ENCODE data around the gene HERPUD2. TPM values are rescaled to one million over a fixed set of nuclear protein-coding genes. Genes with fewer than 3 reads are reported as not detected.
"Not testable (repeated sequence)": the region's sequence is repeated elsewhere in the genome, so short reads cannot be mapped to it uniquely, and the experiment has no call there.

Gene HERPUD2
- total RNA-seq, 2 donors from 2014 or later = 20.2 to 24.2 TPM

DNA sequence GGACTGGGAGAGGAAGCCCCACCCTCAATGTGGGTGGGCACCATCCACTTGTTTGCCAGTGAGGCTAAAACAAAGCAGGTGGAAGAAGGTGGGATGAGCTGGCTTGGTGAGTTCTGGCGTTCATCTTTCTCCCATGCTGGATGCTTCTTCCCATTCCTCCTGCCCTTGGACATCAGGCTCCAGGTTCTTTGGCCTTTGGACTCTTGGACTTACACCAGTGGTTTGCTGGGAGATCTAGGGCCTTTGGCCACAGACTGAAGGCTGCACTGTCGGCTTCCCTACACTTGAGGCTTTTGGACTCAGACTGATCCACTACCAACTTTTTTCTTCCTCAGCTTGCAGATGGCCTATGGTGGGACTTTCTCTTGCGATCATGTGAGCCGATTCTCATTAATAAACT is 106.3 kb downstream of the HERPUD2 start:
- Histone ChIP-seq H3K4me3 (no peak overlapping the region), H3K9me3 (no peaks in the 10 kb centered on the region), H3K4me1 (no peaks in the 10 kb centered on the region), H3K9ac (ENCODE audit: low read depth in 2 of 2, low read length in 2 of 2) (no peak overlapping the region), H3K36me3 (no peaks in the 10 kb centered on the region), H3K27ac (no peak overlapping the region), H3K27me3 (no peaks in the 10 kb centered on the region)
- intact Hi-C loops (cut with DNase I) = no loop called here
- TF ChIP-seq, protein P1, sequence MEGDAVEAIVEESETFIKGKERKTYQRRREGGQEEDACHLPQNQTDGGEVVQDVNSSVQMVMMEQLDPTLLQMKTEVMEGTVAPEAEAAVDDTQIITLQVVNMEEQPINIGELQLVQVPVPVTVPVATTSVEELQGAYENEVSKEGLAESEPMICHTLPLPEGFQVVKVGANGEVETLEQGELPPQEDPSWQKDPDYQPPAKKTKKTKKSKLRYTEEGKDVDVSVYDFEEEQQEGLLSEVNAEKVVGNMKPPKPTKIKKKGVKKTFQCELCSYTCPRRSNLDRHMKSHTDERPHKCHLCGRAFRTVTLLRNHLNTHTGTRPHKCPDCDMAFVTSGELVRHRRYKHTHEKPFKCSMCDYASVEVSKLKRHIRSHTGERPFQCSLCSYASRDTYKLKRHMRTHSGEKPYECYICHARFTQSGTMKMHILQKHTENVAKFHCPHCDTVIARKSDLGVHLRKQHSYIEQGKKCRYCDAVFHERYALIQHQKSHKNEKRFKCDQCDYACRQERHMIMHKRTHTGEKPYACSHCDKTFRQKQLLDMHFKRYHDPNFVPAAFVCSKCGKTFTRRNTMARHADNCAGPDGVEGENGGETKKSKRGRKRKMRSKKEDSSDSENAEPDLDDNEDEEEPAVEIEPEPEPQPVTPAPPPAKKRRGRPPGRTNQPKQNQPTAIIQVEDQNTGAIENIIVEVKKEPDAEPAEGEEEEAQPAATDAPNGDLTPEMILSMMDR (IDR thresholded peaks at IDR 0.05) = no peak
- no peak for DNase-seq

DNA sequence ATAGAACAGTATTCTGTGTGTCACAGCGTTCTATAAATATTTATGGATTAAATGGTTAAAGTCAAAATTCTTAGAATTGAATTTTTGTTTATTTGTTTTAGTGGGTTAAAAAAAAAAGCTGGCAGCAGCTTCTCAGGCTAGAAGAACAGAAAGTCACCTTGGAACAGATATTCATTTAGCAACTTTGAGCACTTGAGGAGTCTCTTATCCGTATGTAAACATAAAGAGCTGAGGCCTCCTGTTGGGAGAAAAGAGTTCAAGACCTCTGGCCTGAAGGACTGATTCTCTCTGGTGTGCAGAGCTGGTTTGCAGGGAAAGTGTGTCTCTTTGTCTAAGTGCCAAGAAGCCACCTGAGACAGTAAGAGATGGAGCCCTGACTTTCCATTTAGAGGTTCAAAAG is 109.9 kb downstream of the HERPUD2 start:
- TF ChIP-seq, protein P1 (IDR thresholded peaks at IDR 0.05) = no peak
- Histone ChIP-seq H3K27ac (no peak overlapping the region), H3K27me3 (no peaks in the 10 kb centered on the region), H3K9ac (ENCODE audit: low read depth in 2 of 2, low read length in 2 of 2) (no peak overlapping the region), H3K9me3 (no peaks in the 10 kb centered on the region), H3K36me3 (no peaks in the 10 kb centered on the region), H3K4me3 (no peak overlapping the region), H3K4me1 (no peaks in the 10 kb centered on the region)
- no peak for DNase-seq
- intact Hi-C loops (cut with DNase I) = no loop called here

DNA sequence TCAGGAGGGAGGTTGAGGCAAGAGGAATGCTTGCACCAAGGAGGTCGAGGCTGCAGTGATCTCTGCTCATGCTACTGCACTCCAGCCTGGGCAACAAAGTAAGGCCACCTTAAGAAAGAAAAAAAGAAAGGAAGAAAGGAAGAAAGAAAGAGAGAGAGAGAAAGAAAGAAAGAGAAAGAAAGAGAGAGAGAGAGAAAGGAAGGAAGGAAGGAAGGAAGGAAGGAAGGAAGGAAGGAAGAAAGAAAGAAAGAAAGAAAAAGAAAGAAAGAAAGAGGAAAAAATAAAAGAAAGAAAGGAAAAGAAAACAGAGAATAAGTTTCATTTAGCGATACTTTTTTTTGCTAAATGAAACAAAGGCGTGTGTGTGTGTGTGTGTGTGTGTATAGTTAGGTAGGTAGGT is 110.4 kb downstream of the HERPUD2 start:
- H3K27me3 ChIP-seq; H3K4me1 ChIP-seq; intact Hi-C loops (cut with DNase I); DNase-seq; H3K4me3 ChIP-seq; H3K27ac ChIP-seq; H3K36me3 ChIP-seq; H3K9me3 ChIP-seq; H3K9ac ChIP-seq (ENCODE audit: low read depth in 2 of 2, low read length in 2 of 2): not testable (repeated sequence)

Other genes starting within 250 kb of the HERPUD2 start
- 100 to 1,000 TPM; 107 to 164 TPM for gene SEPTIN7, start 105.9 kb upstream of the HERPUD2 start, total RNA-seq

All from colonic mucosa (tissue), 4 donors.